ENCODE measurements around the gene NEK6.

Gene NEK6

DNA sequence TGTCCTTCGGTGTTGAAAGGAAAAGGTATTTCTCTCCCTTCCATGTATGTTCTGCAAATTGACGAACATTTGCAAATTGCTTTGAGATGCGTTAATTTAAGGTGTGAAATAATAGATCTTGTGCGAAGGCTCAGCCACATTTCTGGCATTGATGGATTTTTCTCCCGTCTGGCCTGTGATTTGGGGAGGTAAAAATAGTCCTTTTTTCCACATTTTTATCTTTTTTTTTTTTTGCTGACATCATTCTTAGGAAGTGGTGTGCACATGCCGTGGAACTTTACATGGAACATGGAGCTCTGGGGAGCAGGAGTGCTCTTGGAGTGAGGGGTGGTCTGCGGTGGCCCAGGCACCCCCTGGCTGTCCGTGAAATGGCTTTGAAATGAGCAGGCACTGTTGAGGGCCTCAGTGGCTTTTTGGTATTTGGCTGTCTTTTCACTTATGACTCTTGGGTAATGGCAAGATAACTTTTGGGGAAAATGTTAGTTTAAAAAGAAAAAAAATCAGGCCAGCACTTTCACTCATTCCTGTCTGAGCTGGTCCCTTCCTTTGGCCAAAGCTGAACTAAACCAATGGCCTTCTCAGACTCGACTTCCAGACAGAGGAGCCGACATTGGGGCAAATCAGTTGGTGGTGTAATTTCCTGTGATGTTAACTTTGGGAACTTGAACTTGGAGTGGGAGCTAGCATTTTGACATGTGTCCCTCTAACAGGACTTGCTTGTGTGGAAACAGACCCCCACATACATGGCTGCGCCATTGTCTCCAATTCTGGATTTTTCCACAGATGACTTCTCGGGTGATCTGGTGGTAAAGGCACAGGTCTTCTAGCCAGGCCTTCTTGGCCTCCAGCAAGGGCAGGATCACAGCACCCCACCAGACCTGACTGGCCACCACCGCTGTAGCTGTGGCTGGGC is 4.2 kb downstream of the NEK6 start:
- DNase-seq (ENCODE audit: low read depth in 2 of 2): no peak

GRCh38 chr9:124262649-124262972 is 4.9 kb downstream of the NEK6 start:
- no peak for DNase-seq (ENCODE audit: low read depth in 2 of 2)

GRCh38 chr9:124263213-124263612 is 5.5 kb downstream of the NEK6 start:
- DNase-seq (ENCODE audit: low read depth in 2 of 2): no peak

GRCh38 chr9:124263800-124264426 is 6.2 kb downstream of the NEK6 start:
- no peak for DNase-seq (ENCODE audit: low read depth in 2 of 2)

GRCh38 chr9:124264823-124265233 is 7.1 kb downstream of the NEK6 start:
- DNase-seq (ENCODE audit: low read depth in 2 of 2): no peak

GRCh38 chr9:124265551-124265950 is 7.8 kb downstream of the NEK6 start:
- no peak for DNase-seq (ENCODE audit: low read depth in 2 of 2)

DNA sequence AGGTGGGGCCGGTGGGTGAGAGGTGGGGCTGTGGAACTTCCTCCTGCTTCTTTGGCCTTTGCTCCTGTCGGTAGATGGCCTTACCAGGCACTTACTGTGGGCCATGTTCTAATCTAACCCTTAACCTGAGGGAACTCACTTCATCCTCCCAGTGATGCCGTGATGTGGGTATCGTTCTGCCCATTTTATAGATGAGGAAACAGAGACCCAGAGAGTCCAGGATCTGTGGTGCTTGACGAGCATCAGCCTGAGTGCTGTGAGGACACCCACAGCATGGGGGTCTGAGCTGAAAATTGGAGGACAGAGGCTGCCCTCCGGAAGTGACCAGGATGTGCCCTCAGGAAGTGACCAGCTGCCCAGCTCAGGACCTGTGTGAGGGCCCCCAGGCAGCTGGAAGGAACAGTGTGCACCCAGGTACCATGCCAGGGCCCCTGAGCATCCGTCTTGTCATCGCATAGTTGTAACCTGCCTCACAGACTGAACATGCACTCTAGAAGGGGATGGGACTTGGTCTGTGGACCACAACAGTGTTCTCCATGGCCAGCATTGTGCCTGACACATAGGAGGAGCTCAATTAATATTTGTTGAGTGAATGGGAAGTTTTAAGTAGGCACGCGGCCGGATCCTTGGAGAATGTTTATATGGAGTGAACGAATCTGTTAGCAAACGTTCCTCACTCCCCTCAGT is 8.5 kb downstream of the NEK6 start:
- DNase-seq (ENCODE audit: low read depth in 2 of 2): no peak

DNA sequence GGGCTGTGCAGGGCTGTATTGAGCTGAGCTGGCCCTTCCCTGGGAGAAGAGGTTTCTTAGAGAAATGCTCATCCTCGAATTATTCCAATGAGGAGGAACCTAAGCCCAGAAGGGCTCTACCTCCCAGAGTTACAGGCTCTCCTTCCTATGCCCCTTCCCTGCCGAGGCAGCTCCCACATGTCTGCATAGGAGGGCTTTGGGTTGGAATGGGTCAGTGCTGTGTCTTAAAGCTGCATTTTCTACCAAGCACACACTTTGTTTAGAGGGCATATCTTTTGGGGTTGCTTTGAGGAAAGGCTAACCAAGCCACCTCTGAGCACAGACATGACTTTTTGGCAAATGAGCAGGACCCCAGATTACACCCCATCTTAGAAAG is 9.1 kb downstream of the NEK6 start:
- no peak for DNase-seq (ENCODE audit: low read depth in 2 of 2)

DNA sequence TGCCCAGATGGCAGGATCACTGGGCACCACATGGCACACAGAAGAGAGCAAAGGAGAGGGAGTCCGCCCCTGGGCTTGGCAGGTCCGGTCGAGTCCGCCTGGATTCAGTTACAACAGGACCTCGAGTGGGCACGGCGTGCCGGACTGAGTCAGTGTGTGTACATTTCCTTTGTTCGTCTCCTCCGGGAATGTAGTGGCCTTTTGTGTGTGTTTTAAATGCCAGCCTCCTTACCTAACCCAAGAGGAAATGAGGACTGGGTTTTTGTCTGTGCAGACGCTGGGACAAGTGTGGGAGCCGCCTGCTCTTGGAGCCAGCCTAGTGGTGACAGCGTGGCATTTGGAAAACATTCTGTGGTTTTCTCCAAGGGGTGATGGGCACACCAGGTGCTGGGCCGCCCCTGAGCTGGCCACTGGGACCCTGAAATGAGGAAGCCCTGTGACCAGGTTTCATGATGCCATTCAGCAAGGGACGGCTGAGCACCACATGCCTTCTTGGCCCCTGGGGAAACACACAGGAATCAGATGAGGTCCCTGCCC is 9.6 kb downstream of the NEK6 start:
- no peak for DNase-seq (ENCODE audit: low read depth in 2 of 2)

- no peak for DNase-seq (ENCODE audit: low read depth in 2 of 2)
Observed at GRCh38 chr9:124268248-124268647, 10.5 kb downstream of the NEK6 start.

DNA sequence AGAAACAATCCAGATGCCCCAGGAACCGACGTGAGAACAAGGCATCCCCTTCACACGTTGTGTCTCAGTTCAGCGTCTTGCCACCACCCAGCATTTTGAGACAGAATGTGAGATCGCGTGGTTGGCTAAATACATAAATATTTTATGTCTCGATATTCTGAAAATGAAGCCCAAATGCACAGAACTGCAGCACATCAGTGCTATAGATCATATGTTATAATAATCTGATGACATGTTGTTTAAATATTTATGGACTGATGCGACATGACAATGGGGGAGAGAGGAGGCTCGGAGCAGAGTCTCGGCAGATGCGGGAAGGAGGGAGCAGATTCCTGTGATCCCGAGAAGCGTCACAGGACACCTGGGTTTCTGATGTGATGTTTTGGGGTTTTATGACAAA is 10.9 kb downstream of the NEK6 start:
- DNase-seq (ENCODE audit: low read depth in 2 of 2): no peak

GRCh38 chr9:124269556-124269955 is 11.8 kb downstream of the NEK6 start:
- DNase-seq (ENCODE audit: low read depth in 2 of 2): no peak

- DNase-seq (ENCODE audit: low read depth in 2 of 2): no peak
Observed at GRCh38 chr9:124270504-124271335, 13.0 kb downstream of the NEK6 start.

DNA sequence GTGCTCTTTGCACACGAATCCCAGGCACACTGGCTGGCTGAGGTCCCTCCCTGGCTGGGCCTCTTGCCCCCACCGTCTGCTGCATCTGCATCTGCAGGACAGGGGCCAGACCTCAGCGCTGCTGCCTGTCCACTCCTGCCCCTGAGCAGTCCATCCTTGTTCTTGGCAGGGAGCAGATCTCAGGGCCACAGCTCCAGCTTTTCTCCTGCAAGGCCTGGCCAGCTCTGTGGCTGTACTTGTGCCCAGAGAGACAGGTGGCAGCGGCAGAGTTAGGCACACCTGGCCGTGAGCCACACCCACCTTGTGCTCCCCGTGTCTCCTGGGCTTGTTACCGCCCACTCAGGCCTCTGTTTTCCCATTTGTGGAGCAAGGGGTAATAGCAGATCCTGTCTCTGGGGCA is 13.9 kb downstream of the NEK6 start:
- DNase-seq (ENCODE audit: low read depth in 2 of 2): no peak

GRCh38 chr9:124272118-124272517 is 14.4 kb downstream of the NEK6 start:
- no peak for DNase-seq (ENCODE audit: low read depth in 2 of 2)

- DNase-seq (ENCODE audit: low read depth in 2 of 2): no peak
Observed at GRCh38 chr9:124272979-124273378, 15.2 kb downstream of the NEK6 start.

- no peak for DNase-seq (ENCODE audit: low read depth in 2 of 2)
Observed at GRCh38 chr9:124273427-124274160, 15.8 kb downstream of the NEK6 start.

DNA sequence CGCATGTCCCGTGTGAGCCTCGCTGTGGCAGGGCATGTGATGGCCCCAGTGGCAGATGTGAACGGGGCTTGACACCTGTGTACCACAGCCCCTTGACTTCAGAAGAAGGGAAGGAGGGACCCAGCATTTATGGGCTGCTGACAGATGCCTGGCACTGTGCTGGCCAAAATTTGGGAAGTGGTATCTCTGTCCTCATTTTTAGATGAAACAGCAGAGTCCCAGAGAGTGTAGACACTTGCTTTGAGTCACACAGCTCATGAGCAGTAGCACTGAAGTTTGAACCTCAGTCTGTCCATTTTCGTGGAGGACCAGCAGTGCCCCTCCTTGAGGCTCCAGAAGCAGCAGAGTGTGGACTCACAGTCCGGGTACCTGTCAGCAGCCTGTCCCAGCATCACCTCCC is 16.5 kb downstream of the NEK6 start:
- DNase-seq (ENCODE audit: low read depth in 2 of 2): no peak

GRCh38 chr9:124274738-124275137 is 17.0 kb downstream of the NEK6 start:
- DNase-seq (ENCODE audit: low read depth in 2 of 2): no peak

GRCh38 chr9:124277420-124277819 is 19.7 kb downstream of the NEK6 start:
- no peak for DNase-seq (ENCODE audit: low read depth in 2 of 2)

- no peak for DNase-seq (ENCODE audit: low read depth in 2 of 2)
Observed at GRCh38 chr9:124278054-124278540, 20.3 kb downstream of the NEK6 start.
